HepG2 (cell line): ENCODE results near the gene FIBP. TPM values are rescaled to one million over a fixed set of nuclear protein-coding genes. Genes with fewer than 3 reads are reported as not detected.

ENCODE experiments used
- CC2D1A ChIP-seq: sonication (generic); formaldehyde crosslinking; IDR thresholded peaks from 2 replicates; pipeline ENCODE4 v1.8.1; 2023; ENCODE audit warnings: mild to moderate bottlenecking, missing genetic modification reagents
- CEBPB ChIP-seq: IDR thresholded peaks from 2 replicates; pipeline ENCODE4 v1.6.1; 2011; ENCODE audit warnings: low read depth, low read length, improper control_type of control experiment, borderline replicate concordance
- ERF ChIP-seq: IDR thresholded peaks from 2 replicates; pipeline ENCODE4 v1.6.1; 2018; ENCODE audit warnings: missing biosample characterization, missing genetic modification reagents
- ETV6 ChIP-seq: sonication (generic); formaldehyde crosslinking; conservative IDR thresholded peaks from 2 replicates; pipeline ENCODE4 v1.4.0; 2020; ENCODE audit warnings: missing genetic modification reagents
- HES4 ChIP-seq: sonication (generic); formaldehyde crosslinking; IDR thresholded peaks from 2 replicates; pipeline ENCODE4 v1.9.0; 2021; ENCODE audit warnings: mild to moderate bottlenecking, missing genetic modification reagents, borderline replicate concordance
- MXD1 ChIP-seq: sonication (generic); formaldehyde crosslinking; IDR thresholded peaks from 2 replicates; pipeline ENCODE4 v1.4.0; 2020; ENCODE audit warnings: mild to moderate bottlenecking, missing genetic modification reagents
- NR2F1 ChIP-seq, 2 experiments: fragments of 450-650 bp in 1 of 2; formaldehyde crosslinking in 1 of 2; IDR thresholded peaks; 2 replicates each; pipeline versions ENCODE4 v1.5.0 to v1.6.1; 2016 to 2020; ENCODE audit warnings: mild to moderate bottlenecking in 1 of 2, missing compliant biosample characterization in 1 of 2, missing genetic modification reagents in 1 of 2, moderate library complexity in 1 of 2
- PRMT3 ChIP-seq: sonication (generic); formaldehyde crosslinking; IDR thresholded peaks from 2 replicates; pipeline ENCODE4 v1.8.1; 2022; ENCODE audit warnings: low read depth, mild to moderate bottlenecking, moderate library complexity, missing genetic modification reagents, borderline replicate concordance
- SMAD3 ChIP-seq: sonication (generic); formaldehyde crosslinking; IDR thresholded peaks from 2 replicates; pipeline ENCODE4 v1.4.0; 2020; ENCODE audit warnings: missing genetic modification reagents
- SNAPC2 ChIP-seq: sonication (generic); formaldehyde crosslinking; IDR thresholded peaks from 2 replicates; pipeline ENCODE4 v1.8.1; 2022; ENCODE audit warnings: mild to moderate bottlenecking, missing genetic modification reagents
- SRF ChIP-seq: IDR thresholded peaks from 2 replicates; pipeline ENCODE4 v1.6.1; 2011; ENCODE audit warnings: mild to moderate bottlenecking, low read depth, low read length, moderate library complexity
- STAT5B ChIP-seq: sonication (generic); formaldehyde crosslinking; IDR thresholded peaks from 2 replicates; pipeline ENCODE4 v1.4.0; 2020; ENCODE audit warnings: missing genetic modification reagents
- TBX2 ChIP-seq: sonication (generic); formaldehyde crosslinking; IDR thresholded peaks from 2 replicates; pipeline ENCODE4 v1.5.0; 2020; ENCODE audit warnings: missing genetic modification reagents, mild to moderate bottlenecking, borderline replicate concordance
- WIZ ChIP-seq: sonication (generic); formaldehyde crosslinking; IDR thresholded peaks from 2 replicates; pipeline ENCODE4 v1.5.1; 2020; ENCODE audit warnings: mild to moderate bottlenecking, missing genetic modification reagents
- ZNF101 ChIP-seq: sonication (generic); formaldehyde crosslinking; IDR thresholded peaks from 2 replicates; pipeline ENCODE4 v1.4.0; 2020; ENCODE audit warnings: mild to moderate bottlenecking, low read depth, missing genetic modification reagents, borderline replicate concordance
- ZNF232 ChIP-seq: sonication (generic); formaldehyde crosslinking; IDR thresholded peaks from 2 replicates; pipeline ENCODE4 v1.4.0; 2020; ENCODE audit warnings: missing genetic modification reagents, borderline replicate concordance
- ZNF275 ChIP-seq: sonication (generic); formaldehyde crosslinking; IDR thresholded peaks from 2 replicates; pipeline ENCODE4 v1.8.0; 2022; ENCODE audit warnings: missing genetic modification reagents, mild to moderate bottlenecking, inconsistent platforms, borderline replicate concordance
- ZNF468 ChIP-seq: sonication (generic); formaldehyde crosslinking; IDR thresholded peaks from 2 replicates; pipeline ENCODE4 v1.8.0; 2022; ENCODE audit warnings: mild to moderate bottlenecking, moderate library complexity, missing genetic modification reagents
- ZNF501 ChIP-seq: sonication (generic); formaldehyde crosslinking; IDR thresholded peaks from 2 replicates; pipeline ENCODE4 v1.5.1; 2020; ENCODE audit warnings: mild to moderate bottlenecking, moderate library complexity, missing genetic modification reagents
- ZNF552 ChIP-seq: sonication (generic); formaldehyde crosslinking; IDR thresholded peaks from 2 replicates; pipeline ENCODE4 v1.9.0; 2022; ENCODE audit warnings: missing genetic modification reagents, mild to moderate bottlenecking, borderline replicate concordance
- ZNF562 ChIP-seq: sonication (generic); formaldehyde crosslinking; IDR thresholded peaks from 2 replicates; pipeline ENCODE4 v1.8.0; 2022; ENCODE audit warnings: missing genetic modification reagents, borderline replicate concordance
- ZNF777 ChIP-seq: sonication (generic); formaldehyde crosslinking; IDR thresholded peaks from 2 replicates; pipeline ENCODE4 v1.4.0; 2020; ENCODE audit warnings: missing genetic modification reagents
- polyA plus RNA-seq, 8 experiments: library from polyadenylated mRNA; depleted of rRNA in 3 of 8; stranded (reverse) in 7 of 8; unstranded in 1 of 8; fragments of >200 nt; fragmentation: Illumina TruSeq in 4 of 8; extraction: Trizol in 4 of 8; gene quantifications; 2 replicates each; pipeline versions ENCODE4 v1.2.1 to v1.2.3, GENCODE V29; 2011 to 2016; ENCODE audit warnings: low read depth in 4 of 8, missing spikeins in 1 of 8, mixed read lengths in 1 of 8; ENCODE audit not compliant: insufficient read depth in 1 of 8
- total RNA-seq, 5 experiments: library from RNA; depleted of rRNA; stranded (reverse); fragments of >200 nt; fragmentation: Illumina TruSeq; extraction: Trizol; gene quantifications; 2 replicates each; pipeline ENCODE4 v1.2.3, GENCODE V29; 2016; ENCODE audit warnings: low read depth in 1 of 5
- TF ChIP-seq, protein P1 (sequence below): sonication (generic); formaldehyde crosslinking; IDR thresholded peaks from 2 replicates; pipeline ENCODE4 v1.4.0; 2020; ENCODE audit warnings: missing genetic modification reagents, borderline replicate concordance
- TF ChIP-seq, protein P2 (sequence below): sonication (generic); formaldehyde crosslinking; IDR thresholded peaks from 2 replicates; pipeline ENCODE4 v1.9.0; 2021; ENCODE audit warnings: missing genetic modification reagents, mild to moderate bottlenecking, borderline replicate concordance

The FIBP gene
- total and polyA plus RNA-seq, 2 of the 13 experiments (the other 11 are each of a cell fraction or from before 2014, with no cell fraction given), result 42.9 to 62.1 TPM

DNA sequence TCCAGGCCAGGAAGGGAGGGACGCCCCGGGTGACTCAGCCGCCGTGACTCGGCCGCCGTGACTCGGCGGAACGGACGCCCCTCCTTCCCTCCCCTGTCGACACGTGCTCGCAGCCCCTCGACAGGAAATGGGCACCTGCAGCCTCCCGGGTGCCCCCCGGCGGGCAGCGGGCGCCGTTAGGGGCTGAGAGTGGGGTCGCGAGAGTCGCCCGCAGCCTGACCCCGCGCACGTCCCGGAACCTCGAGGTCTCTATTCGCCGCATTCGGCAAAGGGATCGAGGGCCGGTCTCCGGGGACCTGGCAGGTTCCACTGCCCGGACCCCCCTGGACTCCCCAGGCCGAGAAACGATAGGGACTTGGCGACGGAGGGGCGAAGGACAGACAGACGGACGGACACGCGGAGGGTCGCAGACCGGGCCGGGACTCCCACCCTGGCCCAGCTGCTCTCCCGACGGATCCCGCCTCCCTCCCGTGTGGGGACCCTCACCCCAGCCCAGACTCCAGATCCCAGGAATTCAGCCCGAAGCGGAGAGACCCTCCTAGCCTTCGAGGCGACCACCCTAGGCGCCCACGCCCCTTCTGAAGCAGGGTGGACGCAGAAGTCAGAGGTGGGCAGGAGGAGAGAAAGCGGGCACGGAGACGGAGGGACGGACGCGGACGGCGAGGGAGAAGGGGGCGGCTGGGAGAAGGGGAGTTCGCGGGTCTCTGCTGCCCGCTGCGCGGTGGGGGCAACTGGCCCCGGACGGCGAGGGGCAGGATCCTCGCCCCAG lies 11.3 kb upstream of the FIBP start (continued):
- TF ChIP-seq HES4 (CRISPR knock-in tag) (peak; percentile 32; the same call in 1 of the 2 replicates), STAT5B (no peak), WIZ (CRISPR knock-in tag) (no peak), SRF (no peak), PRMT3 (CRISPR knock-in tag) (no peak), ZNF101 (no peak), ZNF468 (CRISPR knock-in tag) (peak; percentile 58; the same call in 1 of the 2 replicates), SMAD3 (CRISPR knock-in tag) (no peak), ETV6 (CRISPR knock-in tag) (0 out of 2 replicates have a peak, but pooled peaks have one; percentile 60), ZNF777 (peak; percentile 94), MXD1 (CRISPR knock-in tag) (peak; percentile 91), ZNF501 (CRISPR knock-in tag) (peak; percentile 81; the same call in 1 of the 2 replicates), ZNF552 (CRISPR knock-in tag) (no peak), NR2F1 (CRISPR knock-in tag; IDR thresholded peaks at IDR 0.05) (no peak), ZNF275 (CRISPR knock-in tag) (no peak), TBX2 (CRISPR knock-in tag) (peak; percentile 64), ZNF232 (peak; percentile 53; the same call in 1 of the 2 replicates), SNAPC2 (CRISPR knock-in tag) (0 out of 2 replicates have a peak, but pooled peaks have one; percentile 52), CC2D1A (no peak), ZNF562 (CRISPR knock-in tag) (no peak), ERF (CRISPR knock-in tag) (peak; percentile 46), CEBPB (no peak)
- TF ChIP-seq, protein P1, sequence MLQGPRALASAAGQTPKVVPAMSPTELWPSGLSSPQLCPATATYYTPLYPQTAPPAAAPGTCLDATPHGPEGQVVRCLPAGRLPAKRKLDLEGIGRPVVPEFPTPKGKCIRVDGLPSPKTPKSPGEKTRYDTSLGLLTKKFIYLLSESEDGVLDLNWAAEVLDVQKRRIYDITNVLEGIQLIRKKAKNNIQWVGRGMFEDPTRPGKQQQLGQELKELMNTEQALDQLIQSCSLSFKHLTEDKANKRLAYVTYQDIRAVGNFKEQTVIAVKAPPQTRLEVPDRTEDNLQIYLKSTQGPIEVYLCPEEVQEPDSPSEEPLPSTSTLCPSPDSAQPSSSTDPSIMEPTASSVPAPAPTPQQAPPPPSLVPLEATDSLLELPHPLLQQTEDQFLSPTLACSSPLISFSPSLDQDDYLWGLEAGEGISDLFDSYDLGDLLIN (CRISPR knock-in tag), result no peak
- TF ChIP-seq, protein P2, sequence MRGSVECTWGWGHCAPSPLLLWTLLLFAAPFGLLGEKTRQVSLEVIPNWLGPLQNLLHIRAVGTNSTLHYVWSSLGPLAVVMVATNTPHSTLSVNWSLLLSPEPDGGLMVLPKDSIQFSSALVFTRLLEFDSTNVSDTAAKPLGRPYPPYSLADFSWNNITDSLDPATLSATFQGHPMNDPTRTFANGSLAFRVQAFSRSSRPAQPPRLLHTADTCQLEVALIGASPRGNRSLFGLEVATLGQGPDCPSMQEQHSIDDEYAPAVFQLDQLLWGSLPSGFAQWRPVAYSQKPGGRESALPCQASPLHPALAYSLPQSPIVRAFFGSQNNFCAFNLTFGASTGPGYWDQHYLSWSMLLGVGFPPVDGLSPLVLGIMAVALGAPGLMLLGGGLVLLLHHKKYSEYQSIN, result no peak
